Activated CD8-positive, alpha-beta memory T cell treated with anti-CD3 and anti-CD28 coated beads, Interleukin-2, amount 10 ng/mL, durations not matched to agents 7 days and 5 days (primary cell): ENCODE results near the gene FREY1. TPM values are rescaled to one million over a fixed set of nuclear protein-coding genes. Genes with fewer than 3 reads are reported as not detected.

ENCODE experiments used
- ATAC-seq: fragments of 150-1000 bp; cut with Tn5 transposase; one replicate; pipeline ENCODE4 v1.10.0; 2021; ENCODE audit warnings: moderate library complexity
- CTCF ChIA-PET: fragments of 350-600 bp; sonication (Branson Sonifier 250); formaldehyde crosslinking; loops from one replicate; lab custom pipeline; 2021; ENCODE audit warnings: antibody characterized with exemption; lab: Charles Lee
- DNase-seq: peaks from one replicate; pipeline ENCODE4 v3.0.0-alpha.2; 2020
- H3K27ac Mint-ChIP-seq: one replicate; pipeline ENCODE4 v1.8.0; 2021; ENCODE audit warnings: mild to moderate bottlenecking, mixed read lengths
- H3K27me3 Mint-ChIP-seq: one replicate; pipeline ENCODE4 v1.8.0; 2021; ENCODE audit warnings: mixed read lengths
- H3K36me3 Mint-ChIP-seq: one replicate; pipeline ENCODE4 v1.8.0; 2021; ENCODE audit warnings: mild to moderate bottlenecking, mixed read lengths
- H3K4me1 Mint-ChIP-seq: one replicate; pipeline ENCODE4 v1.8.0; 2021; ENCODE audit warnings: mixed read lengths
- H3K4me3 Mint-ChIP-seq: one replicate; pipeline ENCODE4 v1.8.0; 2021; ENCODE audit warnings: mild to moderate bottlenecking, moderate library complexity, mixed read lengths
- H3K9me3 Mint-ChIP-seq: one replicate; pipeline ENCODE4 v1.8.0; 2022; ENCODE audit warnings: low read depth, mixed read lengths
- total RNA-seq, 2 experiments: library from RNA; stranded (reverse); gene quantifications; one replicate each; pipeline ENCODE4 v1.2.3, GENCODE V29; 2021

The FREY1 gene
- total RNA-seq, 2 experiments from 2014 or later = 0.93 to 1.5 TPM

- DNase-seq (no peak), ATAC-seq (no peak)
- Mint-ChIP-seq H3K27me3 (no peaks in the 10 kb centered on the region), H3K36me3 (peaks cover 4% of the 10 kb centered on the region), H3K27ac (no peak overlapping the region), H3K4me1 (peaks cover 17% of the 10 kb centered on the region), H3K9me3 (no peaks in the 10 kb centered on the region), H3K4me3 (no peak overlapping the region)
- CTCF ChIA-PET = interaction anchor here (0.7 kb wide), 1 partner anchor 1017 kb away, joined by 3 read pairs; no protein-coding TSS in a partner anchor
Measured at GRCh38 chr11:45933846-45934579, 26.9 kb upstream of the FREY1 start.

- H3K27ac Mint-ChIP-seq = no peak overlapping the region
- no peaks in the 10 kb centered on the region for H3K9me3 Mint-ChIP-seq
- DNase-seq (no peak), ATAC-seq (no peak)
- peaks cover 17% of the 10 kb centered on the region for H3K4me1 Mint-ChIP-seq
- H3K4me3 Mint-ChIP-seq = no peak overlapping the region
- no peaks in the 10 kb centered on the region for H3K27me3 Mint-ChIP-seq
- H3K36me3 Mint-ChIP-seq = peaks cover 4% of the 10 kb centered on the region
- CTCF ChIA-PET = no interaction called here
Measured at GRCh38 chr11:45933131-45933831, 26.2 kb upstream of the FREY1 start.

GRCh38 chr11:45932217-45932616 is 25.1 kb upstream of the FREY1 start:
- H3K4me3 Mint-ChIP-seq = no peak overlapping the region
- H3K27me3 Mint-ChIP-seq = no peaks in the 10 kb centered on the region
- peaks cover 28% of the 10 kb centered on the region for H3K4me1 Mint-ChIP-seq
- DNase-seq = no peak
- ATAC-seq = no peak
- H3K9me3 Mint-ChIP-seq = no peaks in the 10 kb centered on the region
- no peak overlapping the region for H3K27ac Mint-ChIP-seq
- CTCF ChIA-PET = no interaction called here
- H3K36me3 Mint-ChIP-seq = peaks cover 4% of the 10 kb centered on the region

GRCh38 chr11:45931739-45932138 is 24.7 kb upstream of the FREY1 start:
- H3K27ac Mint-ChIP-seq = no peak overlapping the region
- ATAC-seq (no peak), DNase-seq (no peak)
- no peaks in the 10 kb centered on the region for H3K9me3 Mint-ChIP-seq
- no peak overlapping the region for H3K4me3 Mint-ChIP-seq
- CTCF ChIA-PET = interaction anchor here (2.3 kb wide), 1 partner anchor 75 kb away, joined by 7 read pairs; no protein-coding TSS in a partner anchor
- peaks cover 31% of the 10 kb centered on the region for H3K4me1 Mint-ChIP-seq
- H3K27me3 Mint-ChIP-seq = no peaks in the 10 kb centered on the region
- H3K36me3 Mint-ChIP-seq = peaks cover 4% of the 10 kb centered on the region

- H3K4me3 Mint-ChIP-seq = no peak overlapping the region
Measured at GRCh38 chr11:45930951-45931570, 24.0 kb upstream of the FREY1 start.

GRCh38 chr11:45930031-45930794 is 23.1 kb upstream of the FREY1 start:
- ATAC-seq (peak; percentile 87), DNase-seq (peak; percentile 81)
- CTCF ChIA-PET = interaction anchor here (1.0 to 2.3 kb wide), 6 partner anchors 12 to 308 kb away, joined by 3 to 11 read pairs (median 6); partner anchors contain the start of gene PEX16
- no peaks in the 10 kb centered on the region for H3K27me3 Mint-ChIP-seq
- peak overlapping the region; percentile 43 for H3K4me3 Mint-ChIP-seq
- H3K4me1 Mint-ChIP-seq = peaks cover 31% of the 10 kb centered on the region
- H3K27ac Mint-ChIP-seq = peak overlapping the region; percentile 90
- H3K36me3 Mint-ChIP-seq = peaks cover 4% of the 10 kb centered on the region
- H3K9me3 Mint-ChIP-seq = no peaks in the 10 kb centered on the region

More at GRCh38 chr11:45930951-45931570, 24.0 kb upstream of the FREY1 start:
- Mint-ChIP-seq H3K27ac (peak overlapping the region; percentile 90), H3K27me3 (no peaks in the 10 kb centered on the region), H3K36me3 (peaks cover 4% of the 10 kb centered on the region), H3K4me1 (peaks cover 31% of the 10 kb centered on the region), H3K9me3 (no peaks in the 10 kb centered on the region)
- DNase-seq (no peak), ATAC-seq (no peak)
- CTCF ChIA-PET = interaction anchor here (1.0 to 2.3 kb wide), 3 partner anchors 34 to 76 kb away, joined by 3 to 11 read pairs (median 7); no protein-coding TSS in a partner anchor

GRCh38 chr11:45929486-45930030 is 22.5 kb upstream of the FREY1 start:
- H3K36me3 Mint-ChIP-seq = peaks cover 4% of the 10 kb centered on the region
- peak overlapping the region; percentile 43 for H3K4me3 Mint-ChIP-seq

GRCh38 chr11:45928535-45929215 is 21.6 kb upstream of the FREY1 start:
- DNase-seq (no peak), ATAC-seq (no peak)
- peaks cover 8% of the 10 kb centered on the region for H3K27me3 Mint-ChIP-seq
- no peaks in the 10 kb centered on the region for H3K9me3 Mint-ChIP-seq
- no peak overlapping the region for H3K27ac Mint-ChIP-seq
- CTCF ChIA-PET = interaction anchor here (1.1 to 2.3 kb wide), 3 partner anchors 10 to 86 kb away, joined by 3 to 11 read pairs (median 3); partner anchors contain the start of gene PEX16
- no peak overlapping the region for H3K4me3 Mint-ChIP-seq
- peaks cover 4% of the 10 kb centered on the region for H3K36me3 Mint-ChIP-seq
- H3K4me1 Mint-ChIP-seq = peaks cover 31% of the 10 kb centered on the region

More at GRCh38 chr11:45929486-45930030, 22.5 kb upstream of the FREY1 start:
- Mint-ChIP-seq H3K27ac (peak overlapping the region; percentile 90), H3K27me3 (peaks cover under 1% of the 10 kb centered on the region), H3K4me1 (peaks cover 31% of the 10 kb centered on the region), H3K9me3 (no peaks in the 10 kb centered on the region)
- CTCF ChIA-PET = interaction anchor here (0.7 to 2.3 kb wide), 6 partner anchors 11 to 309 kb away, joined by 3 to 11 read pairs (median 6); partner anchors contain the start of gene PEX16
- ATAC-seq (peak; percentile 48), DNase-seq (peak; percentile 44)

GRCh38 chr11:45927684-45928413 is 20.8 kb upstream of the FREY1 start:
- H3K27ac Mint-ChIP-seq = peak overlapping the region; percentile 63
- no peak overlapping the region for H3K4me3 Mint-ChIP-seq
- H3K27me3 Mint-ChIP-seq = peaks cover 13% of the 10 kb centered on the region
- DNase-seq (no peak), ATAC-seq (no peak)
- CTCF ChIA-PET = interaction anchor here (0.6 to 1.1 kb wide), 7 partner anchors 9 to 85 kb away, joined by 3 read pairs; partner anchors contain the start of gene PEX16
- H3K9me3 Mint-ChIP-seq = no peaks in the 10 kb centered on the region
- H3K36me3 Mint-ChIP-seq = peaks cover 4% of the 10 kb centered on the region
- H3K4me1 Mint-ChIP-seq = peaks cover 34% of the 10 kb centered on the region

GRCh38 chr11:45927332-45927683 is 20.2 kb upstream of the FREY1 start:
- peak; percentile 57 for DNase-seq
- Mint-ChIP-seq H3K27me3 (peaks cover 13% of the 10 kb centered on the region), H3K9me3 (no peaks in the 10 kb centered on the region), H3K4me1 (peaks cover 34% of the 10 kb centered on the region), H3K27ac (peak overlapping the region; percentile 63), H3K36me3 (peaks cover 1% of the 10 kb centered on the region), H3K4me3 (no peak overlapping the region)
- peak; percentile 24 for ATAC-seq
- CTCF ChIA-PET = interaction anchor here (0.6 to 1.1 kb wide), 5 partner anchors 9 to 84 kb away, joined by 3 read pairs; partner anchors contain the start of gene PEX16

- H3K36me3 Mint-ChIP-seq = no peaks in the 10 kb centered on the region
- H3K27me3 Mint-ChIP-seq = peaks cover 14% of the 10 kb centered on the region
- DNase-seq = no peak
- H3K9me3 Mint-ChIP-seq = no peaks in the 10 kb centered on the region
- peaks cover 34% of the 10 kb centered on the region for H3K4me1 Mint-ChIP-seq
- CTCF ChIA-PET = interaction anchor here (1.0 to 1.1 kb wide), 5 partner anchors 9 to 84 kb away, joined by 3 read pairs; partner anchors contain the start of gene PEX16
- no peak for ATAC-seq
- H3K27ac Mint-ChIP-seq = peak overlapping the region; percentile 63
- H3K4me3 Mint-ChIP-seq = no peak overlapping the region
Measured at GRCh38 chr11:45926536-45927331, 19.7 kb upstream of the FREY1 start.
